ENCODE results near the gene TMEM161B. TPM values are rescaled to one million over a fixed set of nuclear protein-coding genes. Genes with fewer than 3 reads are reported as not detected.
"Not testable (repeated sequence)": the region's sequence is repeated elsewhere in the genome, so short reads cannot be mapped to it uniquely, and the experiment has no call there.

The TMEM161B gene
- total RNA-seq, 1 donor from 2014 or later, result 21.5 TPM

GRCh38 chr5:88188458-88189132 lies 80.0 kb downstream of the TMEM161B start:
- TF ChIP-seq CTCF (IDR thresholded peaks at IDR 0.05; ENCODE audit: partially characterized antibody, unreplicated experiment), result no peak
- no peak overlapping the region for H3K4me3 Mint-ChIP-seq (ENCODE audit: unreplicated experiment)
- H3K4me1 Mint-ChIP-seq (ENCODE audit: low read depth, unreplicated experiment), result no peaks in the 10 kb centered on the region
- peaks cover 1% of the 10 kb centered on the region for H3K27me3 Mint-ChIP-seq (ENCODE audit: unreplicated experiment)
- H3K9me3 Mint-ChIP-seq (ENCODE audit: unreplicated experiment), result peaks cover 9% of the 10 kb centered on the region
- peaks cover 18% of the 10 kb centered on the region for H3K36me3 Mint-ChIP-seq (ENCODE audit: unreplicated experiment)
- DNase-seq, result no peak
- no peak overlapping the region for H3K27ac Mint-ChIP-seq (ENCODE audit: unreplicated experiment)

GRCh38 chr5:88183255-88183654 lies 85.4 kb downstream of the TMEM161B start:
- no peak overlapping the region for H3K4me3 Mint-ChIP-seq (ENCODE audit: unreplicated experiment)
- no peak for DNase-seq
- H3K27me3 Mint-ChIP-seq (ENCODE audit: unreplicated experiment), result no peaks in the 10 kb centered on the region
- H3K27ac Mint-ChIP-seq (ENCODE audit: unreplicated experiment), result no peak overlapping the region
- no peak for TF ChIP-seq CTCF (IDR thresholded peaks at IDR 0.05; ENCODE audit: partially characterized antibody, unreplicated experiment)
- no peaks in the 10 kb centered on the region for H3K4me1 Mint-ChIP-seq (ENCODE audit: low read depth, unreplicated experiment)
- peaks cover under 1% of the 10 kb centered on the region for H3K9me3 Mint-ChIP-seq (ENCODE audit: unreplicated experiment)
- H3K36me3 Mint-ChIP-seq (ENCODE audit: unreplicated experiment), result peaks cover 6% of the 10 kb centered on the region

GRCh38 chr5:88177486-88177885 lies 91.2 kb downstream of the TMEM161B start:
- H3K4me1 Mint-ChIP-seq (ENCODE audit: low read depth, unreplicated experiment); H3K27me3 Mint-ChIP-seq (ENCODE audit: unreplicated experiment); H3K4me3 Mint-ChIP-seq (ENCODE audit: unreplicated experiment); H3K9me3 Mint-ChIP-seq (ENCODE audit: unreplicated experiment); H3K36me3 Mint-ChIP-seq (ENCODE audit: unreplicated experiment); H3K27ac Mint-ChIP-seq (ENCODE audit: unreplicated experiment); DNase-seq: not testable (repeated sequence)

DNA sequence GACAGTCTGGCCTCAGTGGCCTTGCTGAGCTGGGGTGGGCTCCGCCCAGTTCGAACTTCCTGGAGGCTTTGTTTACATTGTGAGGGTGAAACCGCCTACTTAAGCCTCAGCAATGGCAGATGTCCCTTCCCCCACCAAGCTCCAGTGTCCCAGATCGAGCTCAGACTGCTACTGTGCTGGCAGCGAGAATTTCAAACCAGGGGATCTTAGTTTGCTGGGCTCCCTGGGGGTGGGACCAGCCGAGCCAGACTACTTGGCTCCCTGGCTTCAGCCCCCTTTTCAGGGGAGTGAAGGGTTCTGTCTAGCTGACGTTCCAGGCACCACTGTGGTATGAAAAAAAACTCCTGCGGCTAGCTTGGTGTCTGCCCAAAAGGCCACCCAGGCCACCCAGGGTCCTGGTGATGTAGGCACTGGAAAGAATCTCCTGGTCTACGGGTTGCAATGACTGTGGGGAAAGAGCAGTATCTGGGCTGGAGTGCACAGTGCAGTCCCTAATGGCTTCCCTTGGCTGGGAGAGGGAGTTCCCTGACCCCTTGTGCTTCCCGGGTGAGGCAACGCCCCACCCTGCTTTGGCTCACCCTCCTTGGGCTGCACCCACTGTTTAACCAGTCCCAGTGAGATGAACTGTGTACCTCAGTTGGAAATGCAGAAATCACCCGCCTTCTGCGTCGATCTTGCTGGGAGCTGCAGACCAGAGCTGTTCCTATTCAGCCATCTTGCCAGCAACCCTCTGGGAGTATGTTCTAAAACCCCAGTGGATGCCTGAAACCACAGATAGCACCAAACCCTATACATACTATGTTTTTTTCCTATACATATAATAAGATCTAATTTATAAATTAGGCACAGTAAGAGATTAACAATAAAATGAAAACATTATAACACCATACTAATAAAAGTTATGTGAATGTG lies 95.5 kb downstream of the TMEM161B start:
- H3K4me3 Mint-ChIP-seq (ENCODE audit: unreplicated experiment), result no peak overlapping the region
- H3K27ac Mint-ChIP-seq (ENCODE audit: unreplicated experiment), result no peak overlapping the region
- H3K36me3 Mint-ChIP-seq (ENCODE audit: unreplicated experiment), result peaks cover 10% of the 10 kb centered on the region
- peaks cover 9% of the 10 kb centered on the region for H3K9me3 Mint-ChIP-seq (ENCODE audit: unreplicated experiment)
- no peaks in the 10 kb centered on the region for H3K4me1 Mint-ChIP-seq (ENCODE audit: low read depth, unreplicated experiment)
- no peak for DNase-seq
- H3K27me3 Mint-ChIP-seq (ENCODE audit: unreplicated experiment), result peaks cover 5% of the 10 kb centered on the region
- no peak for TF ChIP-seq CTCF (IDR thresholded peaks at IDR 0.05; ENCODE audit: partially characterized antibody, unreplicated experiment)

DNA sequence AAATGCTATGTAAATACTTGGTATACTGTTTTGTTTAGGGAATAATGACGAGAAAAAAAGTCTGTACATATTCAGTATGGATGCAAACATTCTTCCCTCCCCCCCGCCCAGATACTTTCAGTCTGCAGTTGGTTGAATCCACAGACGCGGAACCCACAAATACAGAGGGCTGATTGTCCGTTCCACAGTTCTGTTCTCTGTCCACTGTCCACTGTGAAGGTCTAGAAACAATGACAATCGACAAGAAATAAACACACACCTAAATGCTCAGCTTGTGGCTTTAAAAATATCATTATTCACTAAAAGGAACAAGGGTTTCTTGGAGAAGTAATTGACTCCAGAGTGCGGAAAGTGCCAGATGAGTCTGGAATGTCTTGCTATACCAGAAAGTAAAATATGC lies 109.1 kb downstream of the TMEM161B start:
- Mint-ChIP-seq H3K4me3 (ENCODE audit: unreplicated experiment) (no peak overlapping the region), H3K9me3 (ENCODE audit: unreplicated experiment) (no peaks in the 10 kb centered on the region), H3K4me1 (ENCODE audit: low read depth, unreplicated experiment) (no peaks in the 10 kb centered on the region), H3K27me3 (ENCODE audit: unreplicated experiment) (no peaks in the 10 kb centered on the region), H3K36me3 (ENCODE audit: unreplicated experiment) (no peaks in the 10 kb centered on the region), H3K27ac (ENCODE audit: unreplicated experiment) (no peak overlapping the region)
- TF ChIP-seq CTCF (IDR thresholded peaks at IDR 0.05; ENCODE audit: partially characterized antibody, unreplicated experiment), result no peak
- no peak for DNase-seq

All from glutamatergic neuron (in vitro differentiated cells).